Activated CD4-positive, alpha-beta T cell treated with anti-CD3 and anti-CD28 coated beads for 1 hour (primary cell): Measurements from ENCODE around the gene XPC.

Experiments
- DNase-seq: peaks from one replicate; pipeline ENCODE4 v3.0.0-alpha.2; 2020

The XPC gene

GRCh38 chr3:14169871-14170270 is 8.5 kb downstream of the XPC start:
- no peak for DNase-seq

DNA sequence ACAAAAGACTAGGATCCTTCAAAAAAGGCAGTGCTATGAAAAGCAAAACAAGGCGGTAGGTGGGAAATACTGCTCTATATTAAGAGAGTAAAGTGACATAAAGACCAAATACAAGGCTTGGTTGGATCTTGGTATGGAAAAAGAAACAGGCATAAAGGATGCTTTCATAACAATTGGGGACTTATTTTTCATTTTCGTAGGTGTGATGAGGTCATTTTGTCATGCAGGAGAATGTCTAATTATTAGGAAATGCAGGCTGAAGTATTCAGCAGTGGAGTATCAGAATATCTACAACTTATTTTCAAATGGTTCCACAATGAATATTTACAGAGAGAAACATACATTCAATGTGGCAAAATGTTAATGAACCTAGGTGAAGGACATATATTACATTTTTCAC is 9.0 kb downstream of the XPC start:
- no peak for DNase-seq

DNA sequence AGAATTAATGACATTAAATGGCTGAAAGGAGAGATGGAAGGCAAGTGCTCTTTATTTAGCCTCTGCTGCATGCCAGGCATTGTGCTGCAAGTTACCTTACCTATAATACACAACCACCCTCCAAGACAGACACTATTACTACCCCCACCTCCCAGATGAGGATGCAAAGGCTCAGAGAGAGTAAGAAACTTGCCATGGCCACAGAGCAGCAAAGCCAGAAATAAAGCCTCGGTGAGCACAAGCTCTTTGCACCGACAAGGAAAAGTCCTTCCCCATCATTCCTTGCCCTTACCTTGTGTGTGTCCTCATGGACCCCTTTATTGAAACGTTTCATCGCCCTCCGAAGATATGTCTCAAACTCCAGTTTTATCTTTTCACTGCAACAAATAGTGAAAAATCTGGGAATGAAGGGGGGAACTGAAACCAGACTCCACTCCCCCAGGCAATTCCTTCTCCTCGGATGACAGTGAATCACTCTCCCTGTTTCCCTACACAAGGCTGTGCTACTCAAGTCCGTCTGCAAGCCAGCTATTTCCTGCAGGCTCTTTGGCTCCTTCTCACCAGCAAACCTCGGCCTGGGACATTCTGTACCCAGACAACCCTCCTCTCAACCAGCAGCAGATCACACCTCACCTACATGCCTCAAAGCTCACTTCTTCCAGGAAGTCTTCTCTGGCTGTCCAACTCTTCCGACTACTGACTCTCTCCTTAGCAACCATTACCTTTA is 11.4 kb downstream of the XPC start:
- no peak for DNase-seq

GRCh38 chr3:14162178-14162577 is 16.2 kb downstream of the XPC start:
- DNase-seq = no peak

DNA sequence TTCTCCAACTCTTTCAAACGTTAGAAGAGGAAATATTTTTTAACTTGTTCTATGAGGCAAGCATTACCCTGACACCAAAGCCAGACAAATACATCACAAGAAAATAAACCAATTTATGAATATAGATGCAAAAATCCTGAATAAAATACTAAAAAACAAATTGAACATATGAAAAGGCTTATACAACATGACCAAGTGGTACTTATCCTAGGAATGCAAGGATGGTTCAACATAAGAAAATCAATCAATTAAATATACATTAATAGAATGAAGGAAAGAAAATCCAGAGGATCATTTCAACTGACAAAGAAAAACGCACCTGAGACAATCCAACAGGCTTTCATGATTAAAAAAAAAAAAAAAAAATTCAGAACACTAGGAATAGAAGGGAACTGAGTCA is 17.1 kb downstream of the XPC start:
- no peak for DNase-seq

DNA sequence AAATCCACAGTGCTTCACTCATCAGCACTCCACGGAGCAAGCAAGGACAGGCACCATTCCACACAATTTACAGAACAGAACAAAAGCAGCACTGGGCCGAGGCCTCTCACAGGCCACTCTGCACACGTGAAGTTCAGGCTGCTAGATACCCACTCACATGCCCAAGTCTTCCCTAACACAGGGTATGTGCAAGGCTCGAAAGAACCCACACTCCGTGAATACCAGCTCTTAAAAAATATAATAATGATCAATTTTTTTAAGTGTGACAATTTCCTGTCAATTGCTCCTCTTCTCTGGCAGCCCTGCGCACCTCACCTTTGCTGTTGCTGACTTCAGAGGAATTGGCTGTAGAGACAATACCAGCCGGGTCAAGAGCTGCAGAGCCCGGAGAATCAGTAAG is 19.0 kb downstream of the XPC start:
- no peak for DNase-seq

- no peak for DNase-seq
These were observed 20.0 kb downstream of the XPC start for GRCh38 chr3:14158370-14158769.

DNA sequence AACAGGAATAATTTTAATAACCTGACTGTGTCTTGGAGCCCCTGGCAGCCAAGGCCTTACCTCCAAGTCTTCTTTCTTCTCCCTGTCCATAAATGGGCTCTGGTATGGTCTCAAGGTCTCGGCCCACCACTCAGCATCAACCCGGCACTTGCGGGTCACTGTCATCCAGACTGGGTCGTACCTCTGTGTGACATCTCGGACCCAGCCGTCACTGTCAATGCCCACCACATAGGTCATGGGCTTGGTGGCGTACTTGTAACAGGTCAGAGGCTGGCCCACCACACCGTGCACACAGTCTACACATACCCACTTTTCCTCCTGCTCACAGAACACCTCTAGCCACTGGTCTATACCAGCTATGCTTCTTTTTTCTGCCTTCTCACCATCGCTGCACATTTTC is 20.4 kb downstream of the XPC start:
- no peak for DNase-seq

- DNase-seq = no peak
These were observed 21.4 kb downstream of the XPC start for GRCh38 chr3:14156843-14157561.

DNA sequence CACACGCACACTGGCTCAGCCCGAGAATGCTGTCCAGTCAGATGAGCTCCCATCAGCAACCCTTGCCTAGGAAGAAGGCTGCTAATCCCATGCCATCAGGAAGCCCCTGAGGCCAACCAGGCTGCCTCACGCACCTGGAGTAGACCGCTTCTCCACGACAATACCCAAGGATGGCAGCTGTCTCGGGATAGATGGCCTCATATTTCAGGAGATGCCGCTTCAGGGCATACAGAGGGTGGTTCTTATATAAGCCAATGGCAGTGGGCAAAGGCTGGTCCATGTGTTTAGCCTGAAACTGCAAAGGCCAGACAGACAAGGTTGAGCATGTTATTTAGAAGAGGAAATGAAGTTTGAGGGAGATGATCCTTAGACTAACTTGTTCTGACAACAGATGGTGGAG is 22.2 kb downstream of the XPC start:
- no peak for DNase-seq

GRCh38 chr3:14154895-14155440 is 23.4 kb downstream of the XPC start:
- no peak for DNase-seq

GRCh38 chr3:14154276-14154675 is 24.1 kb downstream of the XPC start:
- DNase-seq = no peak

DNA sequence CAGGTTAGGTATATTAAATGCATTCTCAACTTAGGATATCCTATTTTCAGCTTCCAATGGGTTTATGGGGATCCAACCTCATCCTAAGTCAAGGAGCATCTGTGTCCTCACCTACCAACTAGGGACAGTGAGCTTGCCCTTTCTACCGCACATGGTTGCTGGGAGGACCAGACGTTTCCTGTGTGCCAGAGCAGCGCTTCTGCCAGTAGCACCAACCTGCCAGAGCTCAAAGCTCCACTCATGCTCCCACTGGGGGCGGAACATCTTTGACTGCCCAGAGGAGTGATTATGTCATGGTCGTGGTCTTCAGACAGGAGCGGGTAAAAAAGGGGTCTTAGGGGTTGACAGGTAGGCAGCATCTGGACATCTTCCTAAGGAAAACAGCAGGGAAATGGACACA is 24.7 kb downstream of the XPC start:
- no peak for DNase-seq

DNA sequence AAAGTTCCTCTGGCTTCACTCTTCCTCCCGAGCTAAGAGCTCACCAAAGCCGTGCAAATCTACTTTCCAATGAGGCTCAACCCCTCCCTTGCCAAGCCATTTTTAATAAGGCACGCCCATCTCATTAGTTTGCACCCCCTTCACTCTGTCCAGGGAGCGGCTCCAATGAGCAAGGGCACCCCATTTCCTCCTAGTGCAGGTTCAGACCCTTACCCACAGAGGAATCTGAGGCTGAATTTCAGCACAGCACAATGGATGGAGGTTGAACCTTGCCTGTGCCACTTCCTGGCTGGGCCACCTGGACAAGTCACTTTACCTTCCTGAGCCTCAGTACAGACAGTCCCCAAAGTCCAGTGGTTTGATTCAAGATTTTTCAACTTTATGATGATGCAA is 25.4 kb downstream of the XPC start:
- DNase-seq = no peak

- DNase-seq = no peak
These were observed 26.0 kb downstream of the XPC start for GRCh38 chr3:14152233-14152962.

DNA sequence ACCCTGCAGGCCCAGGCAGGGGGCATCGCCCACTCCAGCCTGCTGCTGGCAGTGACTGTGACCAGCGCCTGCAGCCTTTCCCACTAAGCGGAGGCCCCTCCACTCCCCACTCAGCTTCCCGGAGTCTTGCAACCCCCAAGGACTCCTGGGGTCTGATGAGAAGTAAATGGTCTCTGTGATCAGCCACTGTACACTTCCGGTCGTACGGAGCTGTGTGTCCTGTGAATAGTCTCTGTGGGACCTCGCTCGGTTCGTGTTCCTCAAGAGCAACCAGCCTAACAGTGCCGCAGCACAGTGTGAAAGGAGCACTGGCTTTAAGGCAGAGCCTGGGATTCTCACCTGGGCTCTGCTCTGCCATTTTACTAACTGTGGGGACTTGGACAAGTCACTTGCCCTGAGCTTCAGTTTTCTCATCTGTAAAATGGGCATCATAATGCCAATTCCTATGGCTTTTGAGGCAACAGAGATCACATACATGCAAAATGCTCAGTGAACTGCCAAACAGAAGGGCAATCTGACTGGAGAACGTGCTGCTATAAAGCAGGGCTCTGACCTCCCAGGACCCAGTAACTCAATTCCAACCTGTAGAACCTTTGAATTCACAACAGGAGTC is 26.8 kb downstream of the XPC start:
- no peak for DNase-seq

DNA sequence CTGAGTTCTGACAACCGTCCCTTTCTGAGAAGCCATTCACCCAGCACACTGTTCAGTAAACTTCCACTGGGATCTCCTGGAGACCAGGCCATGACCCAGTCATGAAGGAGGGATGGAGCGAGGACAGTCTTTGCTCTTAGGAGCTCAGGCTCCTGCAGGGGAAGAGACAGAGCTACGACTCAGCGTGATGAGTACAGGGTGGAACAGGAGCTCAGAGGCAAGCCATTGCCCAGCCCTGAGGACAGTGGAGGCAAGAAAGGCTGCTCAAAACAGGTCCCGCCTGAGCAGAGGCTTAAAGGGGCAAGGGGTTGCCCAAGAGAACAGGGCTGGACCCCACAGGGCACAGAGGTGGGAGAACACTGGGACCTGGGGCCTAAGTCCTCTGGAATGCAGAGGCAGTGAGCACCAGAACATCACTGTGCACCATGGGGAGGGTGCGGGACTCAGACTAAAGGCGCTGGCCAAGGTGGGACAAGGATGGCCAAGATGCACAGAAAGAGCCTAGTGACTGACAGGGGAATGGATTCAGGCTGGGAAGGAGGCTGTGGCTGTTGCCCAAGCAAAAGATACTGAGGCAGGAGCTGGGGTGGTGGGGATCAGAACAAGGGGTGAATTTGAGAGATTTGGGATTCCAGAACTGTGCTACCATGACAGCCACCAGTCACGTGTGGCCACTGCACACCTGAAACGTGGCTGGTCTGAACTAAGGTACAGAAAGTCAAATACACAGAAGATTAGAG is 27.7 kb downstream of the XPC start:
- DNase-seq = no peak

- no peak for DNase-seq
These were observed 28.3 kb downstream of the XPC start for GRCh38 chr3:14150078-14150477.

DNA sequence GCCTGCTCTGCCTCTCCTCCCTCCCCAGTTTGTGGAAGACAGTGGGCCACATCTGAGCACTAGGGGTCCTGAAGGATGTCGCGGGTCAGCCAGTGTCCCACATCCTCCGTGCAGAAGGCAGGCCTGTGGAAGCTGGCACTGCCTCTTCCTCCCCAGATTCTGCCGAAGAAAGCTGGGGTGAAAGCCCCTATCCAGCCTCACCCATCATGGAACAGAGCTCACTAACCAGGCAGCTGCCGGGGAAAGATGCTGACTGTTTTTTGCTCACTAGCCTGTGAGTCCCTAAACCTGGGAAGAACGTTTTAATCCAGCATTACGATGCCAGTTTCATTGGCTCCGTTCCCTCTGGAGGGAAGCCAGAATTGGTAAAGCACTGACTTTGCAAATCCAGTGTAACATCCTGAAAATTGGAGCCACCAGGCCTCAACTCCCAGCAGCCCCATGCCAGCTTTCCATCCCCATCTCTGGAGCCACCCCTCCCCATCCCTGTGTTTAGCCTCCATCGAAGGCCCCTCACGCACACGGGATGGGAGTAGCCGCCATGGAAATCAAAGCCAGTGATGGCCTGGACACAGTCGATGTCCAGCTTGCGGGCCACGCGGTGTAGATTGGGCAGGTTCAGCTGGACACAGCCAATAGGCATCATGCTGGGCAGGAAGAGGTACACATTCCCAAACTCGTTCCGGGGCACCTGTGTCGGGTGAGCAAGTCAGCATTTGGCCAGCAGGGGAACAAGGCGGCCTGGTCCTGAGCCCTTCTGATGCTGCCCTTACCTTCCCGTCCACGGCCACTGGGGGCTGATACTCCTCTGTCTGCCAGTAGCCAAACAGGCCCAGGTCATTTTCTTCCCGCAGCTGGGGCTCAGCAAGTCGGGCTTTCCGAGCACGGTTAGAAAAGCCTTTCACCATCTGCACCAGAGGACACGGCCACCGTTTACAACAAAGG is 30.1 kb downstream of the XPC start:
- DNase-seq = peak; percentile 7

DNA sequence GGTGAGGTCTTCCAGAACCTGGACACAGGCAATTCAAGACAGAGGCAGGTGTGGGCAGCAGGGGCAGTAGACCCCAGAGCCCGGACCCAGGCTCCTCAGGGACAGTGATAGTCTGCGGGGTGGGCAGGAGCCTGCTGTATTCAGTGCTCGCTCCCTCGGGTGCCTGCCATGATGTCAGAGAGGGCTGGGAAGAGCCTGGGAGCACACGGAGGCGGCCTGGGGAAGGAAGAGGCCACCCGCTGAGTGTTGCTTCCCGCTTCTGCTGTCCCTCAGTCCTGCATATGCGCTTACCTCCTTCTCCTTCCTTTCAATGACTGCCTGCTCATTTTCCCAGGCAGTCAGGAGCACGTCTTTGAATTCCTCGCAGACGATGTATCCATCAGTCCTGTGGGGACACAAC is 30.8 kb downstream of the XPC start:
- peak; percentile 4 for DNase-seq

DNA sequence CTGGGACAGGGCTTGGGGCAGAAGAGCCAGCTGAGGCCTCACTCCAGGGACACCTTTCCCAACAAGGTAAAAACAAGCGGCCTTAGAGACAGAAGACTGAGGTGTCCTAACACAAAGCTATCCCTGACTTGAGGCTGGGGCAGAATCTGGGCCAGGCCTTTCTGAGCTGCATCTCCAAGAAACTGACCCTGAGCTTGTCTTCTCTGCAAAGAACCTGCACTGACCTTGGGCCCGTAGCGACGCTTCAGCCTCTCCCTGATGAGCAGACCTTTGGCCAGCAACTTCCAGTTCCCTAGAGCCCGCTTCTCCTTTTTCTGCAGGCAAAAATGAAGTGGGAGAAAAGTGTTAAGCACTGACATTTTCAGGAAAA is 31.4 kb downstream of the XPC start:
- DNase-seq = peak; percentile 7
